Upper lobe of left lung (tissue), 6 donors: ENCODE measurements around the gene MBD5. TPM values are rescaled to one million over a fixed set of nuclear protein-coding genes. Genes with fewer than 3 reads are reported as not detected.

Experiments used
- ATAC-seq, 2 donors: fragments of 200-7000 bp; cut with Tn5 transposase; one replicate each; pipeline ENCODE4 v1.9.1; 2022; ENCODE audit warnings: mild to moderate bottlenecking in 2 of 2, moderate library complexity in 2 of 2; ENCODE audit not compliant: low FRiP score in 2 of 2
- DNase-seq, 2 donors: peaks; one replicate each; pipeline ENCODE4 v3.0.0-alpha.2; 2019 to 2020
- H3K27ac ChIP-seq, 4 donors: fragments of 200-600 bp; sonication (generic); one replicate each; pipeline ENCODE4 v1.5.1; 2016 to 2019
- H3K27me3 ChIP-seq, 4 donors: fragments of 200-600 bp; sonication (generic); one replicate each; pipeline ENCODE4 v1.5.1; 2017 to 2019
- H3K36me3 ChIP-seq, 4 donors: fragments of 200-600 bp; sonication (generic); one replicate each; pipeline ENCODE4 v1.5.1; 2016 to 2019
- H3K4me1 ChIP-seq, 4 donors: fragments of 200-600 bp; sonication (generic); one replicate each; pipeline ENCODE4 v1.5.1; 2018 to 2019
- H3K4me3 ChIP-seq, 4 donors: fragments of 200-600 bp; sonication (generic); one replicate each; pipeline ENCODE4 v1.5.1; 2017 to 2019; ENCODE audit warnings: mild to moderate bottlenecking in 2 of 4, moderate library complexity in 1 of 4
- H3K9me3 ChIP-seq, 4 donors: fragments of 200-600 bp; sonication (generic); one replicate each; pipeline ENCODE4 v1.5.1; 2018 to 2019
- CTCF ChIP-seq, 6 experiments: fragments of 450-650 bp in 4 of 6; fragments of 200-600 bp in 2 of 6; sonication (generic) in 2 of 6; IDR thresholded peaks; one replicate each; pipeline ENCODE4 v1.5.1; 2016 to 2019; ENCODE audit warnings: antibody characterized with exemption in 6 of 6
- EP300 ChIP-seq, 4 donors: sonication (generic); formaldehyde crosslinking; IDR thresholded peaks; one replicate each; pipeline ENCODE4 v1.5.1; 2017; ENCODE audit warnings: antibody characterized with exemption in 4 of 4, control low read depth in 2 of 4
- POLR2A ChIP-seq, 4 donors: fragments of 450-650 bp; IDR thresholded peaks; one replicate each; pipeline ENCODE4 v1.5.1; 2016 to 2017; ENCODE audit warnings: antibody characterized with exemption in 4 of 4, mild to moderate bottlenecking in 2 of 4
- POLR2AphosphoS5 ChIP-seq, 2 donors: sonication (generic); formaldehyde crosslinking; IDR thresholded peaks; one replicate each; pipeline ENCODE4 v1.5.1; 2017; ENCODE audit warnings: antibody characterized with exemption in 2 of 2
- WGBS, 2 donors: methylation state at CpG; one replicate each; pipeline ENCODE4 v1.1.5; 2017 to 2018; 5-methylcytosine and 5-hydroxymethylcytosine counted together
- total RNA-seq, 6 donors: library from RNA; depleted of rRNA in 4 of 6; stranded (reverse); fragments of >200 nt in 4 of 6; gene quantifications; one replicate each; pipeline versions ENCODE4 v1.1.0 to v1.2.1, GENCODE V29; 2016 to 2021
- donor health status: DM: no; HTN: no; CAD: no; lungs with moderate emphysema.
- donor health status: DM: no; HTN: yes; CAD: no; lungs with severe emphysema.

MBD5 gene
- total RNA-seq, 6 donors from 2014 or later, result 22.6 to 99.5 (median 27.5) TPM

GRCh38 chr2:148065936-148066335 is 45.0 kb downstream of the MBD5 start:
- Histone ChIP-seq H3K27me3 (no peaks in the 10 kb centered on the region), H3K4me1 (no peaks in the 10 kb centered on the region), H3K4me3 (no peak overlapping the region), H3K9me3 (no peaks in the 10 kb centered on the region), H3K36me3 (no peaks in the 10 kb centered on the region), H3K27ac (no peak overlapping the region)
- TF ChIP-seq POLR2A (IDR thresholded peaks at IDR 0.05), result no peak
- no peak for TF ChIP-seq POLR2AphosphoS5 (IDR thresholded peaks at IDR 0.05)
- TF ChIP-seq CTCF (IDR thresholded peaks at IDR 0.05), result no peak
- TF ChIP-seq EP300 (IDR thresholded peaks at IDR 0.05), result no peak
- DNase-seq, result no peak
- WGBS, 2 donors, result 96 to 98% methylated on average over 6 of the region's 6 CpGs
- no peak for ATAC-seq

GRCh38 chr2:148067801-148068200 is 46.9 kb downstream of the MBD5 start:
- no peaks in the 10 kb centered on the region for H3K36me3 ChIP-seq
- H3K27me3 ChIP-seq, result no peaks in the 10 kb centered on the region
- DNase-seq, result no peak
- no peak for ATAC-seq
- no peaks in the 10 kb centered on the region for H3K9me3 ChIP-seq
- H3K27ac ChIP-seq, result no peak overlapping the region
- no peaks in the 10 kb centered on the region for H3K4me1 ChIP-seq
- WGBS, 2 donors, result 100% methylated on average over 1 of the region's 1 CpG
- H3K4me3 ChIP-seq, result no peak overlapping the region
- TF ChIP-seq CTCF (IDR thresholded peaks at IDR 0.05) (no peak), POLR2AphosphoS5 (IDR thresholded peaks at IDR 0.05) (no peak)

GRCh38 chr2:148071351-148071750 is 50.5 kb downstream of the MBD5 start:
- H3K27me3 ChIP-seq, result no peaks in the 10 kb centered on the region
- no peak overlapping the region for H3K4me3 ChIP-seq
- ATAC-seq (no peak), DNase-seq (no peak)
- no peak for TF ChIP-seq POLR2A (IDR thresholded peaks at IDR 0.05)
- no peak for TF ChIP-seq CTCF (IDR thresholded peaks at IDR 0.05)
- no peak for TF ChIP-seq EP300 (IDR thresholded peaks at IDR 0.05)
- TF ChIP-seq POLR2AphosphoS5 (IDR thresholded peaks at IDR 0.05), result no peak
- H3K9me3 ChIP-seq, result no peaks in the 10 kb centered on the region
- H3K36me3 ChIP-seq, result no peaks in the 10 kb centered on the region
- no peak overlapping the region for H3K27ac ChIP-seq
- H3K4me1 ChIP-seq, result no peaks in the 10 kb centered on the region
- 94 to 99% methylated on average over 4 of the region's 4 CpGs for WGBS, 2 donors

GRCh38 chr2:148096012-148096411 is 75.1 kb downstream of the MBD5 start:
- DNase-seq (no peak), ATAC-seq (no peak)

More at GRCh38 chr2:148096012-148096411, 75.1 kb downstream of the MBD5 start:
- no peak for TF ChIP-seq POLR2AphosphoS5 (IDR thresholded peaks at IDR 0.05)
- no peak for TF ChIP-seq CTCF (IDR thresholded peaks at IDR 0.05)
- TF ChIP-seq POLR2A (IDR thresholded peaks at IDR 0.05), result no peak
- no peak for TF ChIP-seq EP300 (IDR thresholded peaks at IDR 0.05)
- no peaks in the 10 kb centered on the region for H3K4me1 ChIP-seq
- no peak overlapping the region for H3K4me3 ChIP-seq
- peaks cover 0 to 3% (median 0%) of the 10 kb centered on the region in 4 donors for H3K9me3 ChIP-seq
- no peaks in the 10 kb centered on the region for H3K36me3 ChIP-seq
- no peak overlapping the region for H3K27ac ChIP-seq
- H3K27me3 ChIP-seq, result no peaks in the 10 kb centered on the region
